NCI-H2196 (cell line): ENCODE results near the gene EEF1A2.

Experiments
- DNase-seq: peaks from one replicate; lab custom pipeline; 2025; ENCODE audit not compliant: unreplicated experiment; lab: John Stamatoyannopoulos, UW

EEF1A2 gene

DNA sequence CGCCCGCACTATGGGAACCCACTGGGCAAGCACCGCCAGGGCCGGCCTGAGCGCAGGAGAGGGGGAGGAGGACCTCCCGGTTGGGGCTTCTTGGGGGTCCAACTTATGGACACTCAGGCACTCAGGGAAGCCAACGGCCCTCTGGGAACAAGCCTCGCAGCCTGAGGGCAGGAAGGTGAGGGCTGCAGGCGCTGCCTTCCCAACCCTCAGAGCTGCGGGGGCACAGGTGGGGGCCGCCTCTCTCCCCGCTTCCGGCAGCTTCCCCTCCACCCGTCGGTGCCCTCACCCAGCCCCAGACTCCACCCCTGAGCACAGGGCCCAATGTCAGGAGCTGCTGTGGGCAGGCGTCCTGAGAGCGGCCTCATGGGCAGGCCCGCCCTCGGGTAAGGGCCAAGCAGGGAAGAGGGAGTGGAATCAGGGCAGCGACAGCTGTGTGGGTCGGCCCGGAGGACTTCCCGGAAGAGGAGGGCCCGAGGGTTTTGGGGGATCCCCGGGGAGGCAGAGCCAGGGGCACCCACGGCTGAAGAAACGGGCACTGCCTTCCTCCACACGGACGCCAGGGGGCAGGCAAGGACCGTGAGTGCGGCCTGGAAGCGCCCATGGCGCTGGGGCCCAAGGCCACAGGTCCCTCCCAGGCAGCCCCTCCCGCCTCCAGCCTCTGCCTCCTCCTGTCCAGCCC is 38.8 kb upstream of the EEF1A2 start:
- DNase-seq = peak; percentile 96

DNA sequence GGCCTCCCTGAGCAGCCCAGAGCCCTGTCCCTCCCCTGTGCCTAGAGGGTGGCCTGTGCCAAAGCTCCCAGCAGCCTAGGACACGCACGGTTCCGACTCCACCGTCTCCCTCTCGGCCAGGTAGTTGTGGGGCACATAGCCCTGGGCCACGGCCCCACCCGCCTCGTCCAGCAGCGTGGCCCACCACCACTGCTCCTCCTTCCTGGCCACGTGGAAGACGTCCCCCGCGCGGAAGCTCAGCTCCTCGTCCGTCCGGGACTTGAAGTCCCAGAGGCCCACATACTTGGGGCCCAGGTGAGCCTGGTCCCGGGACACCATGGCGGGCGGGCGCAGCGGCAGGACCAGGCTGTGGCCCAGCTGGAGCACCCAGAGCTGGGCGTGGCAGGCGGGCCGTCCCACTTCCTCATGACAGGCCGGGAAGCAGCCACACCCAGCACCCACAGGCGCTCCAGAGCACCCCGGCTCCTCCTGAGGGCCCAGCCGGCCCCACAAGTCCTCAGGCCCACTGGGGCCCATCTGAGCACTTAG is 38.2 kb upstream of the EEF1A2 start, which contains the start of gene PTK6:
Gene PTK6, minus strand, starts transcription at position 380 of the 528 bp plus-strand sequence. Its CDS starts 62 bp downstream, at position 318.
- no peak for DNase-seq

DNA sequence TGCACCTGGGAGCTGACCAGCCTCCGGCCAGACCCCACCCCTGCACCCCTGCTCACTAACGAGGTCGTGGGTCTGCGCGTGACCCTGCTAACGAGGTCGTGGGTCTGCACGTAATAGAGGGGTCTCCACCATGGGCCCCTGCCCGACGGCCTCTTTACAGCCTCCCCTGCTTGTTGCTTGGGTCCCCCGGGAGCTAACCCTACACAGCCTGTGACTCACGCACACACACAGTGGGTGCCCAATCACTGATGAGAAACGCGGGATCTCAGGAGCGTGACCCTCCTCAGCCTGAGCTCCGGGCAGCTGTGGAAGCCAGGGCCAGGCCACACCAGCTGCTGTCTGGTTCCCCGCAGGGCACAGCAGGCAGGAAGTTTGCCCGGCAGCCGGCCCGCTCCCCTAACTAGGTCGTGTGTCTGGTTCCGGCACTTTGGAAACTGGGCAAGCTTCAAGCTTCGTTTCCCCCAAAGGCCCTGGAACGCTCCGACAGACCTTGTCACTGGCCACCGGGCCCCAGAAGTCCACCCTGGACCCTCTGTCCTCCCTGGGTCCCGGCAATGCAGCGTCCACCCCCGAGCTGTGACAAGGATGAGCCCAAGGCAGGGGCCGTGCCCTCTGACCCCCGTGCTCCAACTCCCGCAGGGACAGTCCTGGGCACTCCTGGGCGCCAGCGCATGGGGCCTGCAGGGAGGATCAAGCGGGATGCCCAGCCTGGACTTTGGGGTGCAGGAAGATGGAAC is 37.5 kb upstream of the EEF1A2 start:
- DNase-seq = peak; percentile 35

DNA sequence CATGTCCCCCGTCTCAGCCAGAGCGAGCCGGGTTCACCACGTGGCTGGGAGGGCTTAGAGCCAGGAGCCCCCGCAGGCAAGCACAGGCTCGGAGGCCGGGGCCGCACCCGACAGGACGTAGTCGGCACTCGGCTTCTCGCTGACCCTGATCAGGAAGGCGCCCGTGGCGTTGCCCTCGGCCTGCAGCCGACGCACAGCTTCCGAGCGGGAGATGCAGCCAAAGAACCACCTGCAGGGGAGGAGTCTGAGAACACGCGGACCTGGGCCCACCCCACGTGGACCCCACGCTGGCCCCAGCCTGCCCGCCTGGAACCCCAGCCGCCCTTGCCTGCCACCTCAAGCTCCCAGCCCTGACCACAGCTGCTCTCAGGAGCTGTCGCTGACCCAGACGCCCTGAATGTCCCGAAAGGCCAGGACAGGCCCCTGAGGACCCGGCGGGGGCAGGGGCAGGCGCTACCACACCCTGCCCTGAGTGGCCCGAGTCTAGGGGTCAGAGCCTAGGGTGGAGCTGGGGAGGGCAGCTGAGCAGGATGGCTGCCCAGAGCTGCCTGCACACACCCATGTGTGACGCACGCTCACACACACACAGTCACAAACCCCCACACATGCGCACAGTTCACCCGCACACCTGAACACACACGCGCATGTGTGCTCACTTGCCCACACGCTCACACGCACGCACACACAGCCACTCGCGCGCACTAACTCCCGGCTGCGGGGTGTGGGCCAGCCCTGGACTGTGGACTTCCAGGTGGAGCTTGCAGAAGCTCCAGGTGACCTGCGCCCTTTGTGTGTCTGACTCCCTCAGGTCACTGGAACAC is 36.2 kb upstream of the EEF1A2 start:
- no peak for DNase-seq

DNA sequence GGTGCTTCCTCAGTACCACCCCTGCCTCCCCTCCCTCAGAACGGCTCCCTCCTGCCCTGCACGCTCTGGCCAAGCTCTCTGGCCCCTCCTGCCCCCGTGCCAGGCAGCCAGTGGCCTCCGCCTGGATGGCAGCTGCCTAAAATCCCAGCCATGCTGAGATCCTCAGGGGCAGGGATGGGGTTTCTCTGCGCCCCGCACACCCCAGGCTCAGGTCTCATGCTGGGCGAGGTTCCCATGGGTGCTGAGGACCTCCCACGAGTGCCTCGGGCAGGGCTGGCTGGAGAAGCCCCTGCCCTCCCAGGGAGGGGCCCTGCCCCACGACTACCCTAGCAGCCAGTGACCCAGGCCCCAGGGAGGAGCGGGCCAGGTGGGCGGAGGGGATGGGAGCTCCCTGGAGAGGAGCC is 35.5 kb upstream of the EEF1A2 start:
- no peak for DNase-seq

DNA sequence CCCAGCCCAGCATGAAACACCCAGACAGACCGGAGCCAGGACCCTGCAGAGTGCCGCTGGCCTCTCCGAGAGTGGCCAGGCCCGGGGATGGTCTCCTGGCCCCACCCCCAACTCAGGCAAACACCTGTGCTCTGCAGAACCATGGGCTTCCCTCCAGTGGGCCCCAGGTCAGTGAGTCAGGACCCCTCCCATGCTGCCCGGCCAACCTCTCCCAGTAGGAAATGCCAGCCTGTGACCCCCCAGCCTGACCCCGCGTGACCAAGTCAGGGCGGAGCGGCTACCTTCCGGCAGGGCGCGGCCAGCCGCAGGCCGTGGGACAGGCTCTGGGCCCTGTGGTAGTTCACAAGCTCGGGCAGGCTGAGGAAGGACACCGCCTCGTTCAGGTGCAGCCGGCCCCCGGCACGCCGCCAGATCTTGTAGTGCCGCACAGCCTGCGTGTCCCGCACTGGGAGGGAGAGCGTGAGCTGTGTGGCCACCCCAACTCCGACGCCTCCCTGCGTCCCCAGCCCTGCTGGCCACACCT is 35.0 kb upstream of the EEF1A2 start:
- no peak for DNase-seq

DNA sequence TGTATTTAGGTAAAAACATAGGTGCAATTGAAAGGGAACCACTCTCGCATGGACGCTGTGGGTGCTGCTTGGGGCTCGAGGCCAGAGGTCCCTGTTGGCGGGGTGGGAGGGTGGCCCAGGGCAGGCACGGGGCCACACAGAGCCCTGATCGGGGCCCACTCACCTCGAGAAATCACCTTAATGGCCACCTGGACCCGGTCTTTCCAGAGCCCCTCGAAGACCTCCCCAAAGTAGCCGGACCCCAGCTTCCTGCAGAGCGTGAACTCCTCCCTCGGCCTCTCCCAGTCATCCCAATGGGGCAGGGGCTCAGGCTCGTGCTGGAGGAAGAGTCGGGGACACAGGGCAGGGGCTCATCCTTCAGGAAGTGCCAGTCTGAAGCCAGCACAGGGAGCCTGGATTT is 34.5 kb upstream of the EEF1A2 start:
- no peak for DNase-seq

DNA sequence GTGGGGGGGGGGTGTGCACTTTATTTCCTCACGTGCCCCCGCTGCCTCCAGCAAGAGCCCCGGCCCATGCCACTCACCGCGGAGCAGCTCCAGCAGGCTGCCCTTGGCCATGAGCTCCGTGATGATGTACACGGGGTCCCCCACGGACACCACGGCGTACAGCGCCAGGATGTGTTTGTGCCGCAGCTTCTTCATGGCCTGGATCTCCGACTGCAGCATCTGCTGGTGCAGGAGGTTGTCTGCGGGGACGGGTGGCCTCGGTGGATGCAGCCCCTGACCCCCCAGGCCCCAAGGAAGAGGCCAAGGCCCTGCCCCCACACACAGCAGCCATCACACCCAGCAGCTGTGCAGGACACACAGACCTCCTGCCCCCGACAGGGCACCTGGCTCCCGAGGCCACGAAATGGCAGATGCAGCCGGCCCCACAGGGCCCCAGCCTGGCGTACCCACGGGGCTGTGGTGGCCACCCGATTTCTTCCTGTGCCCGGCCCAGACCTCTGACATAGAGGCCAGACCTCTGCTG is 33.6 kb upstream of the EEF1A2 start:
- no peak for DNase-seq

DNA sequence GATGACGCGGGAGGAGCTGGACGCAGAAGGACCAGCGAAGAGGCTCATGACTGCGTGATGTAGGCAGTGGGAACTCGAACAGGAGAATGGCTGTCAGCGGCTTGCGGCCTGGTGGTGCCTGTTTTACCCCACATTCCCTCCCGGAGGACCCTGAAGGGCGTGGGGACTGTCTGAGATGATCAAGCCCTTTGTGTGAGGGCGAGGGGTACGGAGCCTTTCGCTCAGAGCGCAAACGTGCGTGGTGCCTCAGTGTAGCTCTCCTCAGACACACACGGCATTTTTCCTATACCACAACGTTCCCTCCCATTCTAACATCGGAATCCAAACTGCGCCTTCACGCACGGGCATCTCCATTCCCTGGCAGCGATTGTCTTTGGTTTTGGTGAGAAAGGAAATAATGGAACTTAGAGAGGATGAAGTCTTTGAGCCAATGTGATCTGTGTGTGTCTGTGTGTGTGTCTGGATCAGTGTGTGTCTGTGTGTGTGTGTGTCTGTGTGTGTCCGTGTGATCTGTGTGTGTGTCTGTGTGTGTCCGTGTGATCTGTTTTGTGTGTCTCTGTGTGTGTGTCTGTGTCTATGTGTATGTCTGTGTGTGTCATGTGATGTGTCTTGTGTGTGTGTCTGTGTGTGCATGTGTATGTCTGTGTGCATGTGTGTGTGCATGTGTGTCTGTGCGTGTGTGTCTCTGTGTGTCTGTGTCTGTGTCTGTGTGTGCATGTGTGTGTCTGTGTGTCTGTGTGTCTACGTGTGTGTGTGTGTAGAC is 33.0 kb upstream of the EEF1A2 start:
- no peak for DNase-seq

DNA sequence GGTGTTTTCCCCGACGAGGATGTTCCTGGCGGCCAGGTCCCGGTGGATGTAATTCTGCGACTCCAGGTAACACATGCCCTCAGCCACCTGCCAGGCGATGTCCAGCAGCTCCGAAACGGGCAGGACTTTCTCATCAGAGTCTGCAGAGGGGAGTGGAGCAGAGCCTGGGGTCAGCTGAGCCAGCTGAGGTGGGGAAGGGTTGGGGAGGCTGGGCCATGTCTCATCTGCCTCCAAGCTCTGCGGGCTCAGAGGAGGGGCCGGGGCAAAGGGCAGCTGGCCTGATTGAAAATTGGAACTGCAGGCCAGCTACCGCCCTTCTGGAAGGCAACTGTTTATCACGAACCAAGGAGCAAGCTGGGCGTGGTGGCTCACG is 31.9 kb upstream of the EEF1A2 start:
- DNase-seq = no peak

DNA sequence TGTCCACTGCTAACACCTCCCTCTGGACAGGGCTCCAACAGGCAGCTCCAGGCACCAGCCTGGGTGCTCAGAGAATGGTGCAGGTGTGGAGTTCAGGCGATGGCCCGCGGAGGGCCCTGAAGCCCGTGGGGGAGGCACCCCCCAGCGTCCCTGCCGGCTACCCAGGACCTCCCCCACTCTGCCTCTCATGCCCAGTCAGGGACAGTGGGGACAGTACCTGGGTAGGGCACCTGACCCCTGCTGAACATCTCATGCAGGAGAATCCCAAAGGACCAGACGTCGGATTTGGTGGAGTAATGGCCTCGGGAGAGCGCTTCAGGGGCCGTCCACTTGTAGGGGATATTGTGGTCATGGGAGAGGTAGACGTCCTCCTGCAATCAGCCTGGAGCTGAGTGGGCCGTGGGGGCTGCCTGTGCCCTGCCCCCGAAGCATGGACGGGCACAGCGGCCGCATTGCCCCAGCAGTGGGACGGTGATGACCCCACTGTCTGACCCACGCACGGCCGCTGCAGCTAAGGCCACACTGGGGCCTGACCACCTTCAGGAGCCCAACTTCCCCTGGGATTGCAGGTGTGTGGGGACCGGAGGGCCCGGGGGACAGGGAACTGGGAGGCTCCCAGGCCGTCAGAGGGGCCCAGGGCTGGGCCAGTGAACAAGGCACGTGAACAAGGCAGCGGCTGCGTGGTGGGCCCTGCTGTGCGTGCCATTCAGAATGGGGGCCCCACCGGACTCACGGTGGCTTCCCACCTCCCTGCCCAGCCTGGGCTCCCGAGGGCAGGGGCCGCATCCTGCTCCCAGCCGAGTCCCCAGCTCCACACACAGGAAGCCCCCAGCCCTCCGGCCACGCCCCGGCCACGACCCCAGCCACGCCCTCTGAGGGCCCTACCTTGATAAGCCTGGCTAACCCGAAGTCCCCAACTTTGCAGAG is 31.2 kb upstream of the EEF1A2 start:
- no peak for DNase-seq

DNA sequence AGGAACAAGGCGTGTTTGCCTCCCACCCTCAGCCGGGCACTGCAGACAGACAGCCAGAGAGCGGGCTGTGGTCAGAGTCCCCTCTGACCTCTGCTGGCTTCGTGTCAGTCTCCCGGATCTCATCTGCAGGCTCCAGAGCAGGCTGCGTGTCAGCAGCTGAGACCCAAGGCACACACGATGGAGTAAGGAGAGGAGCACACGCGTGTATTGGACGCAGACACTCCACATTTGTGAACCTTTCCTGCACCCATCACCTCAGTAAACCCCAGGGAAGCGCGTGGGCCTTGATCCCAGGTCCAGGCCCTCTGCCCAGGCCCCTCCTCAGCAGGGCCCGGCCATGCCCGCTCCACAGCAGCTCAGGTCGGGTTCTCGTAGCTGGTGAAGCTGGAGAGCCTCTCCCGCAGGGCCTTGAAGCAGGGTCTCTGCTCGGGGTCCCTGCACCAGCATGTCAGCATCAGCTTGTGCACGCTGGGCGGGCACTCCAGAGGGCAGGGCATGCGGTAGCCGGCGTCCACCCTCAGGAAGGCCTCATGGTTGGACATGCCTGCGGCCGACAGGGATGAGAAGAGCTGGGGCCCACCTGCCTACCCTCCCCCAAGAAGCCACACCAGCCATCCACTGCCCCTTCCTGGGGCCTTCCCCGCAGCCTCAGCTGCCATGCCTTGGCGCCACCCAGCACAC is 30.4 kb upstream of the EEF1A2 start:
- no peak for DNase-seq

DNA sequence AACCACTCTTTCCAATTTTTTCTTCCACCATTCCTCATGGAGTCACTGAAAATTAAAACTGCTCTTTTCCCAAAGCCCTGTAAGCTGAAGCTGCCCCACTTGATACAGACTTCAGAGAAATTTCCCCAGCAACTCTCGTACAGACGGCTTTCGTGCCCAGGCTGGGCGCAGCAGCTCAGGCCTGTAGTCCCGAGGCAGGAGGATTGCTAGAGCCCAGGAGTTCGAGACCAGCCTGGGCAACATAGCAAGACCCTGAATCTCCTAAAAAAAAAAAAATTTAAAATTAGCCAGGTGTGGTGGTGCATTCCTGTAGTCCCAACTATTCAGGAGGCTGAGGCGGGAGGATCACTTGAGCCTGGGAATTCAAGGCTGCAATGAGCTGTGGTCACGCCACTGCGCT is 28.3 kb upstream of the EEF1A2 start:
- DNase-seq = no peak

DNA sequence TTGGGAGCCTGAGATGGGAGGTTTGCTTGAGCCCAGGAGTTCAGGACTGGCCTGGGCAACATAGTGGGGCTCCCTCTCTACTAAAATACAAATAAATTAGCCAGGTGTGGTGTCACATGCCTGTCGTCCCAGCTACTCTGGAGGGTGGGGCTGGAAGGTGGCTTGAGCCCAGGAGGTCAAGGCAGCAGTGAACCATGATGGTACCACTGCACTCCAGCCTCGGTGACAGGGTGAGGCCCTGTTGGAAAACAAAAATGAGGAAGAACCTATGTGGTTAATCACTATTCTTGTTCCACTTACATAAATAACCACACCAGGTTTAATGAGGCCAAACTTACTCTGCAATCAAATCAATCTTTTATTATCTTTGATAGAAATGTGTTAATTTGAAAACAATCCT is 27.1 kb upstream of the EEF1A2 start:
- DNase-seq = no peak

DNA sequence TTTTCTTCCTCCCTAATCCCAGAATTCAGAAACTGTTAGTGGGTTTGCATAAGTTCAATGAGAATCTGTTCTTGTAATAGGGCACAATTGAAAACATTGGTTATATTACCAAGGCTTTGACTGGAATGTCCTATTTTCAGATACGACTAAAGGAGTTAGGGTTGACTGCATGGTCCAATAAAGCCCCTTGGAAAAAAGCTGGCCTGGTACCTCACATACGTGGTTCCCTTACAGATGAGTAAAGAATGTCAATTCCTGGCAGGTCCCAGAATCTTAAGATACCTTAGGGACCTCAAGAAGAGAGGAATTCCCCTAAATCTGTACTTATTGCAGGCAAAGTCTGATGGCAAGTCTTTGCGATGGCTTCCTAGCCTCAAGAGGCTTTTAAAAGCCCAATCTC is 26.3 kb upstream of the EEF1A2 start:
- no peak for DNase-seq

DNA sequence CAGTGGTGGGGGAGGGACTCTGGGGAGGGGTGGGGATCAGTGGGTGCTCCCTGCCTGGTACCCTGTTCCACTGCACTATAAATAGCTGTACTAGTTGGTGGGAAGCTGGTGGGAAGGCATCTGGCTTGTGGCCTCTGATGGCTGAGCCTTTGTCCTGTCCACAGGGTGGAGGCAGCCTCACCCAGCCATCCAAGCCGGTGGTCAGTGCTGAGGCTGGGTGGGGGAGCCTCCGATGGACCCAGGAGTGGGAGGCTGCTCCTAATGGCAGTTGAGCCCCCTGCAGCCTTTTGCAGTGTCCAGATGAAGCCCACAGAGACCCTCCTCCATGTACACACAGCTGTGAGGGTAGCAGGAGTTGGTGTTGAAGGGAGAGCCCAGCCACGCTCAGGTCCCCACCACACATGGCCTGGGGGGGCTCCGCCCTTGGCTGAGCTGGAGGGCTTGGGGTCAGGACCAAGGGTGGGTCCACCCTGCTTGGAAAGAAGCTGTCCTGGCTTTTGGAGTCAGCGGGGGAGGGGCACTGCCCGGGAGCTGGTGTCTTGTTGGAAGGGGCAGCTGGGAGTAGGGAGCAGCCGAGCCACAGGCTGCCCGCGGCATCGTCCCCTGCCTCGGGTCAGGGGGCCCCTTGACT is 24.2 kb upstream of the EEF1A2 start:
- DNase-seq = no peak

DNA sequence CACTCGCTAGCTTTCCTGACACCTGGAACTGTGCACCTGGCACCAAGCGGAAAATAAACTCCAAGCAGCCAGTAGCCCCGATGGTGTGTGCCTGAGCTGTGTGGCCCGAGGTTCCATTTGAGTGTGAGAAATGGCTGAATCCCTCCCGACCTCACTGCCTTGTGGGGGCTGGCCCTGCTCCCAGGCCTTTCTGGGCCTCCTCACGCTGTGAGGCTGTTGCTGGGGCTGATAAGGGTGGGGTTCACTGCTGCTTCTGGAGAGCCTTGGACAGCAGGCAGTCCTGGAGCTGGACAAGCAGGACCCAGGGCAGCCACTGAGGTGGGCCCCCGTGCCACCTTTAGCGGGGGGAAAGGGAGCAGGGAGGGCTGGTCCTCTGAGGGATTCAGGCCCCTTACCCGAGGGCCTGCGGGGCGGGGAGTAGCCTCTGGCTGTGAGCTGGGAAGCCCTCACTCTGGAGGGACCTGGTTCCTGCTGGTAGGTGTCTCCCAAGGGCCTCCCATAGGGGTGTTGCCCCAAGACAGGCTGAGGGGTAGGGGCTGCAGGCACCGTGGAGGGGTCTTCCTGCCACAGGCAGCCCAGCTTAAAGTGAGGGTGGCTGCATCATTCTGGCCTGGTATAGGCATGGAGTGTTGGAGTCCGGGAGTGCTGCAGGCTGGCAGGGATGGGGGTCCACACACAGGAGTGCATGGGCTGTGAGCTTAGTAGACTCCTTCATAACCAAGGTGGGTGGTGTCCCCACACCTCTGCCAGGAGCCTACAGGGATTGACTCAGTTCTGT is 23.4 kb upstream of the EEF1A2 start:
- DNase-seq = no peak

DNA sequence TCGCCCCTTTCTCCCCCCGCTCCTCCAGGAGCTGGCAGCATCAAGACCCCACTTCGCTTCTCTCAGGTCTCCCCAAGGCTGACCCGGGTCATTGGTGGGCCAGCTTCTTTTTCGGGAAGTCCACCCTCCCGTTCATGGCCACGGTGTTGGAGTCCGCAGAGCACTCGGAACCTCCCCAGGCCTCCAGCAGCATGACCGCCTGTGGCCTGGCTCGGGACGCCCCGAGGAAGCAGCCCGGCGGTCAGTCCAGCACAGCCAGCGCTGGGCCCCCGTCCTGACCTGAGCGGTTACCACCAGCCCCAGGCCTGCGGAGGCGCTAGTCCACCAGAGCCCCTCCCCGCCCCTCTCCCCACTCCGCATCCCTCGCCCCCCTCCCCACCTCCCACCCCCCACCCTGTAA is 22.7 kb upstream of the EEF1A2 start:
- no peak for DNase-seq
